ENCODE data around the gene TWF2. TPM values are rescaled to one million over a fixed set of nuclear protein-coding genes. Genes with fewer than 3 reads are reported as not detected.

The TWF2 gene
- total and polyA plus RNA-seq, 10 of the 15 experiments (the other 5 are each of a cell fraction or from before 2014, with no cell fraction given) = 0.16 to 106 (median 68.5) TPM

DNA sequence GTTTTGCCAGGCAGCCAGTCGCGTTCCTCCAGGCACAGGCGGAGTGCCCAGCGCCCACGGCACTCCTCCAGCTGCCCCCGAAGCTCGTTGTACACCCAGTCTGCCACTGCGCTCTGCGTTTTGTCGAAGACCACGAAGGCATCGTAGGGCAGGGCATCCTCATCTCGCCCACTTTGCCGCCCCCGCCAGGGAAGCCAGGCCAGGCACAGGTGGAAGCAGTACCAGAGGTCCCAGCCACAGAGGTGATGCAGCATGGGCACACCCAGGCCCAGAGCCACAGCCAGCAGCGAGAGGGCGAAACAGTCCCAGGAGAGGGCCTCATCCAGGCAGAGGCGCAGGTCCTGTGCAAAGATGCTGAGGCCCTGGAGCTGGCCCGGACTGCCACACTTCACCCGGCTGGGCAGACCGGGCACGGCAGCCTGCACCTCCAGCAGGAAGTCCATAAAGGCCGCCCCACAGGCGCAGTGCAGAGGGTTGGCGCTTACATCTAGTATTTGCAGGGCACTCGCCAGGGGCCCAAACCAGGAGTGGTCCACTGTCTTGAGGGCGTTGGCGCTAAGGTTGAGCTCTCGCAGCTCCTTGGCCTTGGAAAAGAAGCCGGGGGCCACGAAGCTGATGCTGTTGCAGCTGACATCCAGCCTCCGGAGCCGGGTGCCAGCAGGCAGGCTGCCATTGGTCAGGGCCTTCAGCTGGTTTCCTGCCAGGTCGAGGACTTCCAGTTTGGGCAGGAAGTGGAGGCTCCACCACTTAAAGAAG lies 17.2 kb downstream of the TWF2 start:
- H3K36me3 ChIP-seq (ENCODE audit: control insufficient read depth in 2 of 2, insufficient read depth in 2 of 2, low read length in 1 of 2) = peaks cover 0 to 2% of the 10 kb centered on the region in 2 experiments; a peak in 2 of 4 replicates
- H3K4me3 ChIP-seq = no peak overlapping the region
- ATAC-seq (no peak), FAIRE-seq (no peak), DNase-seq (ENCODE audit: low read depth, low spot score) (no peak)
- peaks cover 36% of the 10 kb centered on the region for H3K4me1 ChIP-seq (ENCODE audit: control insufficient read depth, insufficient read depth, low read length)
- H4K20me1 ChIP-seq (ENCODE audit: control insufficient read depth, insufficient read depth) = no peaks in the 10 kb centered on the region
- H3K4me2 ChIP-seq (ENCODE audit: control insufficient read depth, insufficient read depth) = no peak overlapping the region
- no peaks in the 10 kb centered on the region for H3K9me3 ChIP-seq (replicated peaks; ENCODE audit: control insufficient read depth, insufficient read depth, low read length)
- H3K27ac ChIP-seq (ENCODE audit: control insufficient read depth, insufficient read depth) = no peak overlapping the region
- no peak overlapping the region for H2AFZ ChIP-seq (ENCODE audit: control insufficient read depth, low read depth, low read length)
- no peak overlapping the region for H3K9ac ChIP-seq (ENCODE audit: control insufficient read depth, insufficient read depth, low read length)
- ChIA-PET CTCF (interaction anchor here (1.2 to 8.5 kb wide), 24 partner anchors 9 to 227 kb away, joined by 3 to 129 read pairs (median 9); partner anchors contain the start of genes SEMA3G, TWF2 and WDR82), SMC1A (ENCODE audit: uncharacterized antibody, unreplicated experiment) (interaction anchor here (0.6 to 10.5 kb wide), 13 partner anchors 10 to 765 kb away, joined by 3 to 112 read pairs (median 7); no protein-coding TSS in a partner anchor), POLR2A (interaction anchor here (1.1 to 1.6 kb wide), 5 partner anchors 10 to 67 kb away, joined by 3 to 10 read pairs (median 5); partner anchors contain the start of genes GLYCTK and WDR82), RAD21 (ENCODE audit: unreplicated experiment) (interaction anchor here (0.5 to 4.9 kb wide), 12 partner anchors 17 to 224 kb away, joined by 3 to 53 read pairs (median 4); partner anchors contain the start of gene TWF2)
- TF ChIP-seq FOXK2 (IDR thresholded peaks at IDR 0.05) (no peak), ZSCAN29 (IDR thresholded peaks at IDR 0.05) (no peak), NR2F1 (conservative IDR thresholded peaks at IDR 0.05) (no peak), ATF3 (IDR thresholded peaks at IDR 0.05; ENCODE audit: borderline replicate concordance, extremely low read depth, low read depth, low read length) (no peak), IRF3 (IDR thresholded peaks at IDR 0.05) (no peak), SP1 (IDR thresholded peaks at IDR 0.05; ENCODE audit: low read depth, low read length) (no peak), YY1 (IDR thresholded peaks at IDR 0.05; ENCODE audit: low read depth, low read length) (no peak), ATF2 (IDR thresholded peaks at IDR 0.05; ENCODE audit: low read length) (no peak), POLR2AphosphoS2 (IDR thresholded peaks at IDR 0.05; ENCODE audit: low read depth, low read length) (no peak), TCF12 (IDR thresholded peaks at IDR 0.05; ENCODE audit: low read depth, low read length) (no peak), RCOR1 (conservative IDR thresholded peaks at IDR 0.05; ENCODE audit: low read depth, low read length) (no peak)
- TF ChIP-seq, protein P1, sequence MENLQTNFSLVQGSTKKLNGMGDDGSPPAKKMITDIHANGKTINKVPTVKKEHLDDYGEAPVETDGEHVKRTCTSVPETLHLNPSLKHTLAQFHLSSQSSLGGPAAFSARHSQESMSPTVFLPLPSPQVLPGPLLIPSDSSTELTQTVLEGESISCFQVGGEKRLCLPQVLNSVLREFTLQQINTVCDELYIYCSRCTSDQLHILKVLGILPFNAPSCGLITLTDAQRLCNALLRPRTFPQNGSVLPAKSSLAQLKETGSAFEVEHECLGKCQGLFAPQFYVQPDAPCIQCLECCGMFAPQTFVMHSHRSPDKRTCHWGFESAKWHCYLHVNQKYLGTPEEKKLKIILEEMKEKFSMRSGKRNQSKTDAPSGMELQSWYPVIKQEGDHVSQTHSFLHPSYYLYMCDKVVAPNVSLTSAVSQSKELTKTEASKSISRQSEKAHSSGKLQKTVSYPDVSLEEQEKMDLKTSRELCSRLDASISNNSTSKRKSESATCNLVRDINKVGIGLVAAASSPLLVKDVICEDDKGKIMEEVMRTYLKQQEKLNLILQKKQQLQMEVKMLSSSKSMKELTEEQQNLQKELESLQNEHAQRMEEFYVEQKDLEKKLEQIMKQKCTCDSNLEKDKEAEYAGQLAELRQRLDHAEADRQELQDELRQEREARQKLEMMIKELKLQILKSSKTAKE (IDR thresholded peaks at IDR 0.05; ENCODE audit: low read depth, poor library complexity, severe bottlenecking) = no peak
- H3K79me2 ChIP-seq (ENCODE audit: control insufficient read depth, insufficient read depth, low read length) = peaks cover 3% of the 10 kb centered on the region
- intact Hi-C loops (cut with micrococcal nuclease; ENCODE audit: unreplicated experiment) (loop anchor here (5.0 kb wide), 1 partner anchor 226 kb away; the partner anchor contains the start of gene SEMA3G), in situ Hi-C loops (cut with MboI) (no loop called here)
- H3K27me3 ChIP-seq (replicated peaks in 1 of 2; ENCODE audit: control insufficient read depth in 2 of 2, insufficient read depth in 2 of 2, low read length in 1 of 2) = no peaks in the 10 kb centered on the region
- BruUV-seq (replicated peaks) = no TSS peak
- WGBS (ENCODE audit: insufficient coverage, insufficient replicate concordance, low lambda C conversion rate, missing lambda C conversion rate) = 90% methylated on average over 33 of the region's 34 CpGs

Data from GM12878 (cell line).